WERI-Rb-1 (cell line): Measurements from ENCODE around the gene KIAA1549.

ENCODE experiments used
- DNase-seq: peaks from one replicate; pipeline ENCODE4 v3.0.0-alpha.2; 2020
- H3K27ac ChIP-seq: fragments of 250-450 bp; sonication (Bioruptor Pico); 2 replicates; pipeline ENCODE4 v1.5.1; 2020; ENCODE audit warnings: mild to moderate bottlenecking, moderate library complexity
- H3K27me3 ChIP-seq: fragments of 250-450 bp; sonication (Bioruptor Pico); 2 replicates; pipeline ENCODE4 v1.5.1; 2021; ENCODE audit warnings: mild to moderate bottlenecking, low read depth, moderate library complexity; ENCODE audit not compliant: insufficient read depth, severe bottlenecking
- H3K36me3 ChIP-seq: fragments of 250-450 bp; sonication (Bioruptor Pico); 2 replicates; pipeline ENCODE4 v1.5.1; 2020; ENCODE audit warnings: mild to moderate bottlenecking, moderate library complexity
- H3K4me3 ChIP-seq: 2 replicates; pipeline ENCODE4 v1.5.1; 2011; ENCODE audit warnings: low read depth, mild to moderate bottlenecking, control low read depth, low read length
- H3K9me3 ChIP-seq: fragments of 250-450 bp; sonication (Bioruptor Pico); 2 replicates; pipeline ENCODE4 v1.5.1; 2021; ENCODE audit warnings: mild to moderate bottlenecking, moderate library complexity; ENCODE audit not compliant: severe bottlenecking
- CTCF ChIP-seq: IDR thresholded peaks from 2 replicates; pipeline ENCODE4 v1.5.1; 2011; ENCODE audit warnings: low read depth, mild to moderate bottlenecking, control low read depth, inconsistent platforms, low read length

The KIAA1549 gene

GRCh38 chr7:138992052-138992531 lies 10.9 kb upstream of the KIAA1549 start:
- Histone ChIP-seq H3K4me3 (no peak overlapping the region), H3K9me3 (peaks cover 7% of the 10 kb centered on the region), H3K27me3 (no peaks in the 10 kb centered on the region), H3K27ac (no peak overlapping the region), H3K36me3 (no peaks in the 10 kb centered on the region)
- no peak for DNase-seq
- TF ChIP-seq CTCF = no peak

DNA sequence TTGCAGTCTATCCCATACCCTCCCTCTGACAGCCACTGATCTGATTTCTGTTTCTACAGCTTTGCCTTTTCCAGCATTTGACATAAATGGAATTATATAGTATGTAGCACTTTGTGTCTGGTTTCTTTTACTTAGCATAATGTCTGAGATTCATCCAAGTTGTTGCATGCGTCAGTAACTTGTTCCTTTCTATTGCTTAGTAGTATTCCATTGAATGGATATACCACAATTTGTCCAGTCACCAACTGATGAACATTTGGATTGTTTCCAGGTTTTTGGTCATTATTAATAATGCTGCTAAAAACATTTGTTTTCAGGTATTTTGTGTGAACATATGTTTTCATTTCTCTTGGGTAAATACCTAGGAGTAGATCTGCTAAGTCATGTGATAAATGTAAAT lies 6.5 kb upstream of the KIAA1549 start:
- no peaks in the 10 kb centered on the region for H3K27me3 ChIP-seq
- TF ChIP-seq CTCF = no peak
- no peak overlapping the region for H3K27ac ChIP-seq
- no peak overlapping the region for H3K4me3 ChIP-seq
- no peak for DNase-seq
- no peaks in the 10 kb centered on the region for H3K36me3 ChIP-seq
- peaks cover 7% of the 10 kb centered on the region for H3K9me3 ChIP-seq

DNA sequence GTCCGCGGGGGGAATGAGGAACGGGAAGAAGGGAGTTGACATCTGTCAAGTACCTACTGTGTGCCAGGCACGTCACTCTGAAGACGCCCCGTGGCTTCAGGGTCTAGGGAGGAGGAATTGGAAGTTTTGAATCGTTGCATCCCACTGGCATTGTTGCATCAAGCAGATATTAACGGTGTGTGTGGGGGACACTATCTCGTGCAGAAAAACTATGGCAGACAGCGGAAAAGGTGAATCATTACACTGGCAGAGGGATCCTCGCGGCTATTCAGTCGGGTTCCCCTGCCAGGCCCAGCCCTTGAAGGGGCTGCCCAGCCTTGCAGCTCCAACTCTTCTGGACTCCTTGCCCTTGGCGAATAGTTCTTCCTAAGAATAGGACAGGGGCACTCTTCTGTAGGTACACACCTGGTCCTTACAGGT lies 1.0 kb upstream of the KIAA1549 start:
- no peak for DNase-seq
- peak overlapping the region; percentile 81 for H3K27ac ChIP-seq

GRCh38 chr7:138980563-138981291 lies 462 bp downstream of the KIAA1549 start:
- no peak for TF ChIP-seq CTCF
- no peaks in the 10 kb centered on the region for H3K36me3 ChIP-seq
- H3K4me3 ChIP-seq = peak overlapping the region; percentile 90
- H3K9me3 ChIP-seq = no peaks in the 10 kb centered on the region
- H3K27me3 ChIP-seq = no peaks in the 10 kb centered on the region
- peak; percentile 19 for DNase-seq
- peak overlapping the region; percentile 72 for H3K27ac ChIP-seq

More for the DNA sequence above, 1.0 kb upstream of the KIAA1549 start:
- H3K27me3 ChIP-seq = no peaks in the 10 kb centered on the region
- H3K9me3 ChIP-seq = no peaks in the 10 kb centered on the region
- H3K4me3 ChIP-seq = peak overlapping the region; percentile 71
- TF ChIP-seq CTCF = no peak
- H3K36me3 ChIP-seq = no peaks in the 10 kb centered on the region

DNA sequence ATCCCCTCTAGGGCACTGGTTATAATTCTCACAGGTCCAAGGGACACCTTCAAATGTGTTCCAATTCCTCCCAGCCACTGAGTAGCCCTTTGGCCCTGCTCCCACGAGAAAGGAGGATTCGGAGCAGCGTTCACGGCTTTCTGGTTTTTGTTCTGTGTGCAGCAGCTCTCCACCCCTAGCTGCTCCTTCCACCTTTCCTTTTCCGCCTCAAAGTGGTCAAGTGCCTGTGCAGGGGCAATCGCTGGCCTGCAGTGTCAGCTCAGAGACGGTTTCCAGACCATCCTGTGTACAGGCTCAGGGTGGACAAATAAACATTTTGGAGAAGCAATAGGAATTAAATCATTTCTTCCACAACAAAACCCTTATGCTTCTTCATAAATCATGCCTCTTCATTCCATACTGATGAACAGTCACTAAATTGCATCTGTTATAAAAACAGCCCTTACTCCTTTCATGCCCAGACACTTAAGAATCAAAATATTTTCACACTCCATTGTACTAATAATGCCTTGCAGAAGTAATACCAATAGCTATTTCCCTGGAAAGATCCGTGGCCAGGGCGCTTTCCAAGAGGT lies 1.1 kb downstream of the KIAA1549 start:
- H3K4me3 ChIP-seq = peak overlapping the region; percentile 90
- DNase-seq = no peak
- H3K36me3 ChIP-seq = no peaks in the 10 kb centered on the region
- no peaks in the 10 kb centered on the region for H3K9me3 ChIP-seq
- TF ChIP-seq CTCF = no peak
- no peak overlapping the region for H3K27ac ChIP-seq
- no peaks in the 10 kb centered on the region for H3K27me3 ChIP-seq
